Measurements from ENCODE around the gene CTNNB1. TPM values are rescaled to one million over a fixed set of nuclear protein-coding genes. Genes with fewer than 3 reads are reported as not detected.

CTNNB1 gene
- total and polyA plus RNA-seq, 2 of the 13 experiments (the other 11 are each of a cell fraction or from before 2014, with no cell fraction given) = 398 to 489 TPM

DNA sequence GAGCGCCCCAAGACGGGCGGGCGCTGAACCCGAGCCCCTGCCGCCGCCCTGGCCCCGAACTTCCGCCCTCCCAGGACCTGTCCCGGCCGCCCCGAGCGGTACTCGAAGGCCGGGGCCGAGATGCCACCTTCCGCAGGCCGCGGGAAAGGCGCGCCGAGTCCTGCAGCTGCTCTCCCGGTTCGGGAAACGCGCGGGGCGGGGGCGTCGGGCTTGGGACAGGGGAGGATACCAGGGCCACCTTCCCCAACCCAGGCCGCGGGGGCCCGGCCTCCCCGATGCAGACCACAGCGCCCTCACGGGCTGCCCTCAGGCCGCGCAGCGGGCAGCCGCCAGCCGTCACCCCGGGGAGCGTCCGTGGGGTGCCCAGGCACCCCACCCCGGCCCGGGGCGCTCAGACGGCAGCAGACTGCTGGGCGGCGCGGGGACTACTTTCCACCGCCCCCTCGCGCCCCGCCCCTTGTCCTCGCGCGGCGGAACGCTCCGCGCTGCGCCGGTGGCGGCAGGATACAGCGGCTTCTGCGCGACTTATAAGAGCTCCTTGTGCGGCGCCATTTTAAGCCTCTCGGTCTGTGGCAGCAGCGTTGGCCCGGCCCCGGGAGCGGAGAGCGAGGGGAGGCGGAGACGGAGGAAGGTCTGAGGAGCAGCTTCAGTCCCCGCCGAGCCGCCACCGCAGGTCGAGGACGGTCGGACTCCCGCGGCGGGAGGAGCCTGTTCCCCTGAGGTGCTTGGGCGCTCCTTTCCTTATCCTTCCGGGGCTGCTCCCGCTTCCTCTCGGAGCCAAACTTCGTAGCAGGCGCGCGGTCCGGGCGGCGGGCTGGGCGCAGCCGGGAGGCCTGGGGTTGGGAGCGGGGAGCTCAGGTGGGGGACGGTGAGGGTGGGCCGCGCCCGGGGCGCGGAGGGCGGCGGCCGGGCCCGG is at the start of gene CTNNB1 (continued):
- TF ChIP-seq NCOR1 (IDR thresholded peaks at IDR 0.05; ENCODE audit: borderline replicate concordance, low read length) (no peak; the same call in 1 of the 2 replicates), ZNF329 (CRISPR knock-in tag; IDR thresholded peaks at IDR 0.05; ENCODE audit: low read depth) (peak; percentile 83; the same call in 1 of the 2 replicates), MTF2 (CRISPR knock-in tag; IDR thresholded peaks at IDR 0.05; ENCODE audit: borderline replicate concordance) (peak; percentile 92), ZBTB37 (CRISPR knock-in tag; IDR thresholded peaks at IDR 0.05) (no peak), SRY (CRISPR knock-in tag; IDR thresholded peaks at IDR 0.05) (peak; percentile 79; the same call in 1 of the 2 replicates), ZNF225 (CRISPR knock-in tag; IDR thresholded peaks at IDR 0.05) (peak; percentile 96), SKI (IDR thresholded peaks at IDR 0.05; ENCODE audit: partially characterized antibody) (peak; percentile 93), SIN3A (IDR thresholded peaks at IDR 0.05; ENCODE audit: borderline replicate concordance, low read depth, low read length) (peak; percentile 86; the same call in 1 of the 2 replicates), ZNF296 (CRISPR knock-in tag; conservative IDR thresholded peaks at IDR 0.05) (no peak), SIX1 (CRISPR knock-in tag; IDR thresholded peaks at IDR 0.05; ENCODE audit: borderline replicate concordance) (no peak; the same call in 1 of the 2 replicates), EHMT2 (IDR thresholded peaks at IDR 0.05; ENCODE audit: borderline replicate concordance, low read depth, low read length) (no peak), ZNF543 (CRISPR knock-in tag; IDR thresholded peaks at IDR 0.05) (peak; percentile 91), ARID3A (IDR thresholded peaks at IDR 0.05; ENCODE audit: low read depth, low read length) (peak; percentile 53; the same call in 1 of the 2 replicates), RAD51 (IDR thresholded peaks at IDR 0.05; ENCODE audit: borderline replicate concordance) (no peak), NRL (CRISPR knock-in tag; IDR thresholded peaks at IDR 0.05; ENCODE audit: borderline replicate concordance) (peak; percentile 80; the same call in 1 of the 2 replicates), PPARG (CRISPR knock-in tag; conservative IDR thresholded peaks at IDR 0.05) (peak; percentile 63), MED1 (CRISPR knock-in tag; IDR thresholded peaks at IDR 0.05) (peak; percentile 92), ZBTB1 (CRISPR knock-in tag; IDR thresholded peaks at IDR 0.05; ENCODE audit: borderline replicate concordance) (0 out of 2 replicates have a peak, but pooled peaks have one; percentile 31), MXI1 (IDR thresholded peaks at IDR 0.05; ENCODE audit: borderline replicate concordance, low read depth, low read length) (peak; percentile 51; the same call in 1 of the 3 replicates), HNRNPLL (IDR thresholded peaks at IDR 0.05; ENCODE audit: low read depth, low read length, poor library complexity, severe bottlenecking) (peak; percentile 96), ZNF251 (CRISPR knock-in tag; IDR thresholded peaks at IDR 0.05) (0 out of 2 replicates have a peak, but pooled peaks have one; percentile 38), PHF5A (CRISPR knock-in tag; IDR thresholded peaks at IDR 0.05; ENCODE audit: low read depth, unreplicated experiment) (no peak), POGZ (CRISPR knock-in tag; IDR thresholded peaks at IDR 0.05) (peak; percentile 100)
- TF ChIP-seq, protein P1, sequence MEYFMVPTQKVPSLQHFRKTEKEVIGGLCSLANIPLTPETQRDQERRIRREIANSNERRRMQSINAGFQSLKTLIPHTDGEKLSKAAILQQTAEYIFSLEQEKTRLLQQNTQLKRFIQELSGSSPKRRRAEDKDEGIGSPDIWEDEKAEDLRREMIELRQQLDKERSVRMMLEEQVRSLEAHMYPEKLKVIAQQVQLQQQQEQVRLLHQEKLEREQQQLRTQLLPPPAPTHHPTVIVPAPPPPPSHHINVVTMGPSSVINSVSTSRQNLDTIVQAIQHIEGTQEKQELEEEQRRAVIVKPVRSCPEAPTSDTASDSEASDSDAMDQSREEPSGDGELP (IDR thresholded peaks at IDR 0.05; ENCODE audit: borderline replicate concordance, low read depth) = 0 out of 2 replicates have a peak, but pooled peaks have one; percentile 40
- TF ChIP-seq, protein P2, sequence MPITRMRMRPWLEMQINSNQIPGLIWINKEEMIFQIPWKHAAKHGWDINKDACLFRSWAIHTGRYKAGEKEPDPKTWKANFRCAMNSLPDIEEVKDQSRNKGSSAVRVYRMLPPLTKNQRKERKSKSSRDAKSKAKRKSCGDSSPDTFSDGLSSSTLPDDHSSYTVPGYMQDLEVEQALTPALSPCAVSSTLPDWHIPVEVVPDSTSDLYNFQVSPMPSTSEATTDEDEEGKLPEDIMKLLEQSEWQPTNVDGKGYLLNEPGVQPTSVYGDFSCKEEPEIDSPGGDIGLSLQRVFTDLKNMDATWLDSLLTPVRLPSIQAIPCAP (CRISPR knock-in tag; IDR thresholded peaks at IDR 0.05; ENCODE audit: low read depth) = no peak

All from HepG2 (cell line).